Endothelial cell of umbilical vein (primary cell): ENCODE data around the gene NPHP3. TPM values are rescaled to one million over a fixed set of nuclear protein-coding genes. Genes with fewer than 3 reads are reported as not detected.
"Not testable (repeated sequence)": the region's sequence is repeated elsewhere in the genome, so short reads cannot be mapped to it uniquely, and the experiment has no call there.

Source experiments
- BruUV-seq: library from RNA; stranded (reverse); fragments of 400-500 nt; replicated peaks from 2 replicates; lab custom pipeline; 2021; lab: Mats Ljungman, UMichigan
- CTCF ChIA-PET: fragments of 300-600, 350-600 bp; sonication (Branson Sonifier 250); formaldehyde crosslinking; loops from one replicate; lab custom pipeline; 2021; ENCODE audit warnings: antibody characterized with exemption, inconsistent platforms; lab: Charles Lee
- POLR2A ChIA-PET: fragments of 300-600, 350-600 bp; sonication (Branson Sonifier 250); formaldehyde crosslinking; loops from one replicate; lab custom pipeline; 2021; ENCODE audit warnings: antibody characterized with exemption, inconsistent platforms; lab: Charles Lee
- DNase-seq: peaks from one replicate; pipeline ENCODE4 v3.0.0-alpha.2; 2011; ENCODE audit warnings: low read depth, low spot score
- FAIRE-seq: peaks from 2 replicates; lab custom pipeline; 2011; peaks lifted over from hg19 to GRCh38; lab: Jason Lieb, UNC
- H2AFZ ChIP-seq: 2 replicates; pipeline ENCODE4 v1.6.0; 2012; ENCODE audit warnings: low read depth, low read length, control low read depth, inconsistent platforms
- H3K27ac ChIP-seq: 2 replicates; pipeline ENCODE4 v1.5.1; 2011; ENCODE audit warnings: low read depth, mild to moderate bottlenecking, control low read depth, low read length, moderate library complexity; ENCODE audit not compliant: insufficient read depth
- H3K27me3 ChIP-seq, 2 experiments: 2 replicates each; pipeline versions ENCODE4 v1.6.0 to v1.6.1; 2011; ENCODE audit warnings: low read length in 2 of 2, mixed read lengths in 1 of 2; ENCODE audit not compliant: control insufficient read depth in 2 of 2, insufficient read depth in 2 of 2
- H3K36me3 ChIP-seq, 2 experiments: 2 replicates in 1 of 2; 3 replicates in 1 of 2; pipeline ENCODE4 v1.5.1; 2011; ENCODE audit warnings: low read length in 2 of 2, mild to moderate bottlenecking in 1 of 2, moderate library complexity in 1 of 2; ENCODE audit not compliant: control insufficient read depth in 2 of 2, insufficient read depth in 2 of 2; ENCODE audit errors: extremely low read depth in 1 of 2
- H3K4me1 ChIP-seq: 3 replicates; pipeline ENCODE4 v1.5.1; 2011; ENCODE audit warnings: mild to moderate bottlenecking, low read length; ENCODE audit not compliant: control insufficient read depth, insufficient read depth; ENCODE audit errors: extremely low read depth
- H3K4me2 ChIP-seq: 2 replicates; pipeline ENCODE4 v1.6.1; 2011; ENCODE audit warnings: low read length, control low read depth, mixed read lengths; ENCODE audit not compliant: insufficient read depth
- H3K4me3 ChIP-seq, 3 experiments: fragments of 200-600 bp in 1 of 3; sonication (generic), shearing (Covaris generic) in 1 of 3; replicated peaks in 1 of 3; 2 replicates each; pipeline ENCODE4 v1.5.1; 2011 to 2016; ENCODE audit warnings: control low read depth in 3 of 3, low read length in 3 of 3, mild to moderate bottlenecking in 2 of 3, inconsistent platforms in 1 of 3, low read depth in 1 of 3, moderate library complexity in 1 of 3; ENCODE audit not compliant: insufficient read depth in 1 of 3
- H3K79me2 ChIP-seq: 2 replicates; pipeline ENCODE4 v1.6.0; 2012; ENCODE audit warnings: low read length, inconsistent platforms; ENCODE audit not compliant: control insufficient read depth, insufficient read depth
- H3K9ac ChIP-seq: replicated peaks from 2 replicates; pipeline ENCODE3; 2011; ENCODE audit warnings: low read length, control low read depth; ENCODE audit not compliant: insufficient read depth; ENCODE audit errors: extremely low read depth
- H3K9me1 ChIP-seq: replicated peaks from 3 replicates; pipeline ENCODE4 v1.6.0; 2011; ENCODE audit warnings: mild to moderate bottlenecking, low read length; ENCODE audit not compliant: control insufficient read depth, insufficient read depth; ENCODE audit errors: extremely low read depth
- H3K9me3 ChIP-seq: replicated peaks from 2 replicates; pipeline ENCODE4 v1.5.1; 2012; ENCODE audit warnings: low read length, inconsistent platforms; ENCODE audit not compliant: control insufficient read depth, insufficient read depth
- H4K20me1 ChIP-seq: replicated peaks from 2 replicates; pipeline ENCODE3; 2011; ENCODE audit warnings: mild to moderate bottlenecking, low read length; ENCODE audit not compliant: control insufficient read depth, insufficient read depth; ENCODE audit errors: extremely low read depth
- EZH2 ChIP-seq: IDR thresholded peaks from 2 replicates; pipeline ENCODE4 v1.6.1; 2012; ENCODE audit warnings: borderline replicate concordance, low read depth, mild to moderate bottlenecking, moderate library complexity, low read length, inconsistent platforms; ENCODE audit not compliant: severe bottlenecking
- POLR2AphosphoS5 ChIP-seq: IDR thresholded peaks from 2 replicates; pipeline ENCODE4 v1.6.1; 2012; ENCODE audit warnings: low read depth, mild to moderate bottlenecking, control low read depth, low read length, moderate library complexity; ENCODE audit not compliant: insufficient read depth
- dilution Hi-C: fragments of 300-500 bp; cut with MboI; formaldehyde crosslinking; loops from one replicate; pipeline ENCODE4 v1.15.0; 2019; ENCODE audit warnings: low sequenced_read_pairs; ENCODE audit not compliant: extremely low pct_ligation_motif_present
- intact Hi-C: fragments of 100-400 bp; cut with micrococcal nuclease; formaldehyde crosslinking; loops from one replicate; pipeline ENCODE4 v1.10.0; 2022
- polyA plus RNA-seq, 4 experiments: library from polyadenylated mRNA; depleted of rRNA in 3 of 4; stranded (reverse) in 3 of 4; unstranded in 1 of 4; fragments of >200 nt; gene quantifications; 2 replicates each; pipeline versions ENCODE4 v1.2.1 to v1.2.3, GENCODE V29; 2011 to 2012; ENCODE audit warnings: missing spikeins in 1 of 4
- total RNA-seq: library from RNA; stranded (reverse); gene quantifications from 2 replicates; pipeline ENCODE4 v1.2.3, GENCODE V29; 2021
- TF ChIP-seq, protein P1 (sequence below), 2 donors: IDR thresholded peaks; 1 replicate in 1 of 2; 2 replicates in 1 of 2; pipeline ENCODE4 v1.5.1; 2011; ENCODE audit warnings: low read length in 2 of 2, mild to moderate bottlenecking in 2 of 2, moderate library complexity in 2 of 2, control low read depth in 1 of 2, inconsistent platforms in 1 of 2, low read depth in 1 of 2; ENCODE audit not compliant: insufficient read depth in 1 of 2; ENCODE audit errors: extremely low read depth in 1 of 2

Gene NPHP3
- total and polyA plus RNA-seq, 2 donors (not counting 3 experiments of a cell fraction or from before 2014, with no cell fraction given), result 20.8 to 30.3 TPM

DNA sequence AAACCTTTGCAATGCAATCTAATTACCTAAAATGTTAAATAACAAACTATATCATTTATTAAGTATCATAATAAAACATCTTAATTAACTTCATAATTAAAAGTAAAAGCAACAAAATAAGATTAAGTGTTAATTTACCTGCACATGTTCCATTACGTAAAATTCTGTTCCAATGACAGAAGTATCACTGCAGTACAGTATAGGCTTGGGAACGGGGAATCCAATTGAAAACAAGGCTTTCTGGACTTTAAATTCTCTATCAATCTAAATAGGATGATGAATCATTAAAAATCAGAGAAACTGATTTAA, 79.7 kb downstream of the NPHP3 start:
- CTCF ChIA-PET, result interaction anchor here (0.6 to 6.8 kb wide), 32 partner anchors 10 to 194 kb away, joined by 3 to 423 read pairs (median 7); partner anchors contain the start of genes ACAD11, ACKR4 and UBA5
- BruUV-seq, result no TSS peak

DNA sequence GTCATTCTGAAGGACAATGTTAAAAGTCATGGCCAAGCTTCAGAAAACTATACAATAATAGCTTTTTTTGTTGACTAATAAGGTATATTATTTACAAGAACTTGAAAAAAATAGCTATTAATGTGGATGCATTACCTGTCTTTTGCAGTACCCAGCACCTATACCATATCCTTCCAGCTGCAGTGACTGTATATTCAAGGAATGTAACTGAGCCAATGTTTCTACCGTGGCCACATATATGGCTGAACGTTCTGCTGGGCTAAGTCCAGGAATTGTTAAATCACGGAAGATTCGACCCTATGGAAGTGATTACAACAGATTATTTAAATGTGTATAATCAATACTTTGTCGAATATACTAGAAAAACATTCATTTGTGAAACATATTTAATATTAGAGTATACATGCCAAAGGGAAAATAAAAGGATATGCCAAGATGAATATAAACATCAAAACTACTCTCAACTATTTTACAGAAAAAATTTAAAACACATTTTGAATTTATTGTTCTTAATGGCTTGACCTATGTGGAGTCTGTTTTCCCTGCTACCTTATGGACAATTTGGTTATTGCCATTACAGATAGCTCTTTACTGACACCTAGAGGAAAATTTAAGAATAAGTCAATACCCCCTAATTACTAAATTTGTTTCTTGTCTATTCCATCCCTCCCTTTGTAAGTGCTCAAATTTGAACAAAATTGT, 80.2 kb downstream of the NPHP3 start:
- Histone ChIP-seq H3K27me3 (no peaks in the 10 kb centered on the region), H3K4me2 (no peak overlapping the region), H2AFZ (no peak overlapping the region), H3K79me2 (no peaks in the 10 kb centered on the region), H3K27ac (no peak overlapping the region), H3K9ac (no peak overlapping the region), H3K36me3 (no peaks in the 10 kb centered on the region), H4K20me1 (no peaks in the 10 kb centered on the region), H3K4me1 (peaks cover 29% of the 10 kb centered on the region), H3K4me3 (no peak overlapping the region), H3K9me3 (no peaks in the 10 kb centered on the region), H3K9me1 (no peaks in the 10 kb centered on the region)
- TF ChIP-seq, protein P1, sequence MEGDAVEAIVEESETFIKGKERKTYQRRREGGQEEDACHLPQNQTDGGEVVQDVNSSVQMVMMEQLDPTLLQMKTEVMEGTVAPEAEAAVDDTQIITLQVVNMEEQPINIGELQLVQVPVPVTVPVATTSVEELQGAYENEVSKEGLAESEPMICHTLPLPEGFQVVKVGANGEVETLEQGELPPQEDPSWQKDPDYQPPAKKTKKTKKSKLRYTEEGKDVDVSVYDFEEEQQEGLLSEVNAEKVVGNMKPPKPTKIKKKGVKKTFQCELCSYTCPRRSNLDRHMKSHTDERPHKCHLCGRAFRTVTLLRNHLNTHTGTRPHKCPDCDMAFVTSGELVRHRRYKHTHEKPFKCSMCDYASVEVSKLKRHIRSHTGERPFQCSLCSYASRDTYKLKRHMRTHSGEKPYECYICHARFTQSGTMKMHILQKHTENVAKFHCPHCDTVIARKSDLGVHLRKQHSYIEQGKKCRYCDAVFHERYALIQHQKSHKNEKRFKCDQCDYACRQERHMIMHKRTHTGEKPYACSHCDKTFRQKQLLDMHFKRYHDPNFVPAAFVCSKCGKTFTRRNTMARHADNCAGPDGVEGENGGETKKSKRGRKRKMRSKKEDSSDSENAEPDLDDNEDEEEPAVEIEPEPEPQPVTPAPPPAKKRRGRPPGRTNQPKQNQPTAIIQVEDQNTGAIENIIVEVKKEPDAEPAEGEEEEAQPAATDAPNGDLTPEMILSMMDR (IDR thresholded peaks at IDR 0.05; ENCODE audit: extremely low read depth in 1 of 2, insufficient read depth in 1 of 2, low read depth in 1 of 2, low read length in 2 of 2), result peak; percentile 37 to 45
- TF ChIP-seq EZH2, result no peak
- intact Hi-C loops, result loop anchor here (1.0 to 2.0 kb wide), 3 partner anchors 47 to 289 kb away; no protein-coding TSS in a partner anchor
- ChIA-PET CTCF (interaction anchor here (0.6 to 6.8 kb wide), 31 partner anchors 11 to 288 kb away, joined by 3 to 423 read pairs (median 8); partner anchors contain the start of genes ACAD11, ACKR4 and UBA5), POLR2A (no interaction called here)
- FAIRE-seq (peak; percentile 73), DNase-seq (peak; percentile 72)
- no TSS peak for BruUV-seq
- dilution Hi-C loops, result loop anchor here (25.0 kb wide), 1 partner anchor 105 kb away; no protein-coding TSS in a partner anchor

More for the DNA sequence above, 79.7 kb downstream of the NPHP3 start:
- Histone ChIP-seq H3K9me1 (no peaks in the 10 kb centered on the region), H3K27me3 (no peaks in the 10 kb centered on the region), H3K4me2 (no peak overlapping the region), H3K36me3 (no peaks in the 10 kb centered on the region), H3K27ac (no peak overlapping the region), H4K20me1 (no peaks in the 10 kb centered on the region), H3K9me3 (no peaks in the 10 kb centered on the region), H3K4me1 (peaks cover 24% of the 10 kb centered on the region), H3K79me2 (no peaks in the 10 kb centered on the region), H2AFZ (no peak overlapping the region), H3K4me3 (no peak overlapping the region), H3K9ac (no peak overlapping the region)
- POLR2A ChIA-PET, result no interaction called here
- dilution Hi-C loops (loop anchor here (25.0 kb wide), 1 partner anchor 105 kb away; no protein-coding TSS in a partner anchor), intact Hi-C loops (loop anchor here (1.0 to 2.0 kb wide), 3 partner anchors 48 to 290 kb away; no protein-coding TSS in a partner anchor)
- no peak for TF ChIP-seq POLR2AphosphoS5
- DNase-seq, result no peak
- no peak for FAIRE-seq

DNA sequence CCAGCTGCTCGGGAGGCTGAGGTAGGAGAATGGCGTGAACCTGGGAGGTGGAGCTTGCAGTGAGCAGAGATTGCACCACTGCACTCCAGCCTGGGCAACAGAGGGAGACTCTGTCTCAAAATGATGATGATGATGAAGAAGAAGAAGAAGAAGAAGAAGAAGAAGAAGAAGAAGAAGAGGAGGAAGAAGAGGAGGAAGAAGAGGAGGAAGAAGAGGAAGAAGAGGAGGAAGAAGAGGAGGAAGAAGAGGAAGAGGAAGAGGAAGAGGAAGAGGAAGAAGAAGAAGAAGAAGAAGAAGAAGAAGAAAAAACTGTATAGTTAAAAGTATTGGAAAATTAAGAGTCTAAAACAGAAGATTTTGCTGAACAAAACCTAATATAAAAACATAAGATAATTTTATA, 80.8 kb downstream of the NPHP3 start:
- H4K20me1 ChIP-seq, POLR2A ChIA-PET, H3K27ac ChIP-seq, DNase-seq, H2AFZ ChIP-seq, H3K4me2 ChIP-seq, H3K9me1 ChIP-seq, BruUV-seq, H3K9me3 ChIP-seq, intact Hi-C loops, H3K79me2 ChIP-seq, H3K9ac ChIP-seq, H3K4me3 ChIP-seq, H3K36me3 ChIP-seq, H3K27me3 ChIP-seq, FAIRE-seq: not testable (repeated sequence)
- dilution Hi-C loops, result loop anchor here (25.0 kb wide), 1 partner anchor 104 kb away; no protein-coding TSS in a partner anchor
- peaks cover 30% of the 10 kb centered on the region for H3K4me1 ChIP-seq
- CTCF ChIA-PET, result interaction anchor here (1.0 to 6.8 kb wide), 15 partner anchors 11 to 152 kb away, joined by 3 to 423 read pairs (median 13); partner anchors contain the start of genes ACAD11, ACKR4 and UBA5
